ENCODE data around the gene RANBP6.

RANBP6 gene

DNA sequence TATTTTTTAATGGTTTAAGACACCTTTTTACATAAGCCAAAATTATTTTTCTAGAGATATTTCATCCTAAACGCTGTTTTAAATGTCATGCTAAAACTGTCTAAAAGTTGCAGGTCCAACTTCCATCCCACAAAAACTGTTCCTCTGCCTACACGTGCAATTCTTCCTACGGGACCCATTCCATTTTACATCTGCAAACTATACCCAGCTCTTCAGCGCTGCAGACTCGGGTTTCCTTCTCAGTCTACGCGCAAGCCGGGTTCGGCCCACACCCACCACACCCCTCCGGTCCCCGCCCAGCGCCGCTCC is 8.7 kb downstream of the RANBP6 start:
- FAIRE-seq: no peak

DNA sequence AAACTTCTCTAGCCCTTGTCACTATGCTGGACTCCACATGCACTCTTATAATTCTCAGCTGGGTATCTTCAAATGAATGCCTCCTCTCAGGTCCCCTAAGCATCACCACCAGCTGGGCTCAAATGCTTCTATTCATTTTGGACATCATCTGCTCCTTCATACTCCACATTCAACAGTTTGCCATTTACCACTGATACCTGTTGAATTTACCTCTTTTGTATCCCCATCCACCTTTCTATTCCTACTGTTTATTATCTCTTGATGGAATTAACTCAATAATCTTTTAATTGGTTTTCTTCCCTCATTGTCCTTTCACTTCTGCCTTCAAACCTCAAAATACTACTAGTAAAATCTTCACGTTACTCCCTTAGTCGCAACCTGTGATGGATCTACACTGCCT is 14.5 kb downstream of the RANBP6 start:
- FAIRE-seq: no peak

DNA sequence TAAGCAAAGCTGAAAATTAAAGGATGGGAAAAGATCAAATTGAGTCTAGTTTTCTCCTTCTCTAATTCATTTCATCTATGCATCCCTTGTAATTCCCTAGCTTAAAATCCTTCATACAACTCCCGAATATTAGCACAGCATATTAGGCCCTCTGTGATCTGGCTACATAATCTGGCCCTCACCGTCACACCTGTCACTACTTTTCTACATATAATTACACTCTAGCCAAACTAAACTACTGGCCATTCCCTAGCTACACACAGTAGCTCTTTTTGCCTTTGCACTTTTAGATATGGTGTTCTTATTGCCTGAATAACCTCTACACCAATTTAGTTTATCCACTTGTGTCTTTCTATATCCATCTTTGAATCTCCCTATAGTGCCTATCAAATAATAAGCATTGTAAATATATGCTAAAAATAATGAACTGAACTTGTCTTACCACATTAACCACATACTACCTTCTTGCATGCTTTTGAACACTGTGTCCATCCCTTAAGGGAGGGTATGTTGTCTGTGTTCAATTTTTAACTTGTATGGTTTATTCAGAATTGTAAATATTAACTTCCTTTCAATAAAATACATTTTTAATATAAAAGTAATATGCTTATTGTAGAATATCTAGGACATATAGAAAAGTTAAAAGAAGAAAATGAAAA is 15.9 kb downstream of the RANBP6 start:
- no peak for FAIRE-seq

DNA sequence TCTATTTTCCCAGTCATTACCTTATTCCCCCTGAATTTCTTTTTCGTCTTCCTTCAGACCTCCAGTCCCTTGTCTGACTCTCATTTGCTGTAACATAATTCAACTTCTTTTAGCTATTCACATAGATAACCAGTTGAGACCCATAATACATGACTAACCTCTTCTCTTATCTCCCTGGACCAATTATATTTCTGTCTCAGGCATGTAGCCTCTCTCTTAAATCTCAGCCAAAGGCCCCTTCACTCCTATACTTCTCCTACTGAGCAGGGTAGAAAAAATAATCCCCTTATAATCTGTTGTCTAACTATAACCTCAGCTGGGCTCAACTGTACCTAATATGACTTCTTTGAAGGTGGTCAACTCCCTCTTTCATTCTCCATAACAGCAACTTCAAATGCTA is 20.9 kb downstream of the RANBP6 start:
- FAIRE-seq: no peak

DNA sequence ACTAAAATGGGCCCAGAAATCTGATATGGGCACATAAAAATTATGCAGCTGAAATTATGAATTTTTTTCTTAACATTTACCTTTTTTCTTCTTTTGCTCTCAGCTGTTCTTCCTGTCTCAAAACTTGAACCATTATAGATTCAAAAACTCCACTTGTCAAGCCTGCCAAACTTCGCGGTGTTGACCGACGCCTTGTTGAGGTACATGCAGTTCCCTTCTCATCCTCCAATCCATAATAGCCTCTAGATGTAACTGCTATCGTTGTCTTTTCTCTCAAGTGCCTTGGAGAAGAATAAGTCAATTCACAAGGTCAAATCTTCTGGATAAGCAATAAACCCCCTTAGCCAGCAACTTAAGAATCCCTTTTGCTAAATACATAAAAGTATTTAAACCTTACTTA is 27.2 kb downstream of the RANBP6 start:
- FAIRE-seq: no peak

DNA sequence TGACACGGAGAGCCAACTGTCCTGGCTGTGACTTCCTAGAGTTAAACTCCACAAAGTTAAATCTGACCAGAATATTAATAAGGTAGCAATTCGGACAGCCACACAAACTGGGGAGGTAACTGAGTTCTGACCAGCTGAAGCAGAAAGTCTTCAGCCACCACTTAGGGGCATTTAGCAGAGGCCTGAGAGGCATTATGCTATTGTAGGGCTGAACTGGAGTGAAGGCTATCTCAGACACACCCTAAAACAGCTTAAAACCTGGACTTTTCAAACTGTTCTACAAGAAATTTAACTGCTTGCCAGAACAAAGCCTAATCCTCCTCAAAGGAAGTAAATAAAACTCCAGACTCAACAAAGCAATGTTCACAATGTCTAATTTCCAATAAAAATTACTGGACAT is 32.4 kb downstream of the RANBP6 start:
- FAIRE-seq: no peak

DNA sequence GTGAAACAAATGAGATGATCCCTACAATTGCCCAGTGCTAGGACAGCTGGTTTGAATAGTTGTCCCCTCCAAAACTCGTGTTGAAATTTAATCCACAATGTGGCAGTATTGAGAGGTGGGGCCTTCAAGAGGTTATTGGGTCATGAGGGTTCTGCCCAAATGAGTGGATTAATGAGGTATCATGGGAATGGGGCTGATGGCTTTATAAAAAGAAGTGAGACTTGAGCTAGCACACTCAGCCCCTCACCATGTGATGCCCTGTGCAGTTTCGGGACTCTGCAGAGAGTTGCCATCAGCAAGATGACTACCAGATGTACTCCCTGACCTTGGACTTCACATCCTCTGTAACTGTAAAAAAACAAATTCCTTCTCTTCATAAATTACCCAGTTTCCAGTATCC is 33.1 kb downstream of the RANBP6 start:
- no peak for FAIRE-seq

DNA sequence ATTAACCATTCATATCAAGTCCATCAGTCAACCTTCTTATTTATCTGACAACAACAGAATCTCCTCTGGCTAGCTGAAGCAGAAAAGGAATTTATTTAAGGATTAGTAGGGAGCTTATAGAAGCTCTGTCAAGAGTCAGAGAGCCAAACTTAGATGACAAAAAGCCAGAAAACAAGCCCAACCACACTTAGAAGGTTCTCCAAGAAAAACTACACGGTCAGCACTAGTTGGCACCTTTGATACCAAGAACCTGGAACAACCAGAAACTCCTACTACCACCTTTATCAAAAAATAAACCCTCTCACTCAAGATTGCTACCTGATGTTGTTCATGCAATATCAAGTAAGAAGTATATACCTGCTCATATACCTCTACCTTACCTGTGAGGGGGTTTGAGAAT is 36.9 kb downstream of the RANBP6 start:
- no peak for FAIRE-seq

DNA sequence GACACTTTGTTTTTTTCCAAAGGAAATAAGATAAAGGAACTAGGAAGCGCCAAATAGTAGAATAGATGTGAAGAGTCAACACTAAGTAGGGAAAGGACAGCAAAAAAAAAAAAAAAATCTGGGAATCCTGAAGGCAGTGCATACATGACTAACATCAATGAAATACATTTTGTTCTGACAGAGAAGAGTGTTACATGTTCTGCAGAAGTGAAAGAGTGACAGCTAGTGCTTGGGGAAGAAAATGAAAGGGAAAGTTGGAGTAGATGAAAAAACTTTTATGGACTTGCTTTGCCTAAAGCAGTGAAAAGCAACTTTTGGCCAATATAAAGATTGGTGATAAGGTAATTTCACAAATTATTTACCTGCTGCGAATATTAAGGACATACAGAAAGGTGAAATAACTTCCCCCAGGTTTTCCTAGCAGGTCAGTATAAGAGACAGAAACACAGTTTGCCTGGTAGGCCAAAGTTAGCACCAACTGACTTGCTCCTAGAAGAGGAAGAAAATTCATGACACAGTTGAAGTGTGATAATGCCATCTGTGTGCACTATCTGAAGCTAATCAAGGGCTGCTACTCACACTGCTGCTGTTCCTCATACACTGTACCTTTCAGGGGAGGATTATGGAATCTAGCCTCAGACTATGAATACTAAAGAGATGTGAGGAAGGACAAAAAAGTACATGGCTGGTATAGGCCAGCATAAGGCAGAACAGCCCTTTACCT is 38.6 kb downstream of the RANBP6 start:
- peak; percentile 14 for FAIRE-seq

DNA sequence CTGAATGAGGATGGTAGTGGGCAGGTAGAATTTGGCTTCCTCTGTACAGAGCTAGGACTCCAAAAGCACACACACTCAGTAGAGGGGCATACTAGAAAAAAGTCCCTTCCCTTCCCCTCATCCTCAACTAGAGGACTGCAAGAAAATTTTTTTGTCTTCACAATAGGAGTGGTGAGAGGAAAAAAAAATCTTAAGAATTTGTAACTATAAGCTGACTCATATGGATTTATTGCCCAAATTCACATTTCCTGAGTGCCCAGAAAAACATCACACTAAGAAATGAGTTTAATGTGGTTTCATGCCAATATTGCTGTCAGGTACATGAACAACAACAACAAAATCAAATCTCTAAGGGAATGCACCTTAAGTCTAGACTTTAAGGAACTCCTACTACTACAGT is 43.7 kb downstream of the RANBP6 start:
- FAIRE-seq: no peak
